Left ventricle myocardium inferior (tissue), 1 donor: ENCODE measurements around the gene BTAF1. TPM values are rescaled to one million over a fixed set of nuclear protein-coding genes. Genes with fewer than 3 reads are reported as not detected.

Experiments used
- DNase-seq: peaks from one replicate; pipeline ENCODE4 v3.0.0-alpha.2; 2020
- H3K27ac ChIP-seq: fragments of 200-600 bp; replicated peaks from 2 replicates; pipeline ENCODE4 v1.8.0; 2021
- H3K27me3 ChIP-seq: fragments of 200-600 bp; 2 replicates; pipeline ENCODE4 v1.8.0; 2021; ENCODE audit warnings: low read depth
- H3K36me3 ChIP-seq: fragments of 200-600 bp; 2 replicates; pipeline ENCODE4 v1.8.0; 2021
- H3K4me1 ChIP-seq: fragments of 200-600 bp; 2 replicates; pipeline ENCODE4 v1.8.0; 2021
- H3K4me3 ChIP-seq: fragments of 200-600 bp; 2 replicates; pipeline ENCODE4 v1.8.0; 2021; ENCODE audit warnings: mild to moderate bottlenecking, moderate library complexity
- H3K9me3 ChIP-seq: fragments of 200-600 bp; replicated peaks from 2 replicates; pipeline ENCODE4 v1.8.0; 2021
- intact Hi-C: fragments of 100-400 bp; cut with micrococcal nuclease; formaldehyde crosslinking; loops from one replicate; pipeline ENCODE4 v1.11.0; 2022
- total RNA-seq: library from RNA; stranded (reverse); fragmentation: NEBNext Ultra II Directional; extraction: Animal tissue kit (Norgen Biotek cat#: 25700); gene quantifications from one replicate; pipeline ENCODE4 v1.2.1, GENCODE V29; 2021
- TF ChIP-seq, protein P1 (sequence below): fragments of 200-600 bp; IDR thresholded peaks from 2 replicates; pipeline ENCODE4 v1.8.0; 2021; ENCODE audit warnings: antibody characterized with exemption, mild to moderate bottlenecking, borderline replicate concordance
- donor health status: DM: no; HTN: yes; CAD: no; lungs with severe emphysema.

Gene BTAF1
- total RNA-seq, 1 donor from 2014 or later: 11.7 TPM

GRCh38 chr10:91944880-91945630, 21.5 kb downstream of the BTAF1 start:
- TF ChIP-seq, protein P1, sequence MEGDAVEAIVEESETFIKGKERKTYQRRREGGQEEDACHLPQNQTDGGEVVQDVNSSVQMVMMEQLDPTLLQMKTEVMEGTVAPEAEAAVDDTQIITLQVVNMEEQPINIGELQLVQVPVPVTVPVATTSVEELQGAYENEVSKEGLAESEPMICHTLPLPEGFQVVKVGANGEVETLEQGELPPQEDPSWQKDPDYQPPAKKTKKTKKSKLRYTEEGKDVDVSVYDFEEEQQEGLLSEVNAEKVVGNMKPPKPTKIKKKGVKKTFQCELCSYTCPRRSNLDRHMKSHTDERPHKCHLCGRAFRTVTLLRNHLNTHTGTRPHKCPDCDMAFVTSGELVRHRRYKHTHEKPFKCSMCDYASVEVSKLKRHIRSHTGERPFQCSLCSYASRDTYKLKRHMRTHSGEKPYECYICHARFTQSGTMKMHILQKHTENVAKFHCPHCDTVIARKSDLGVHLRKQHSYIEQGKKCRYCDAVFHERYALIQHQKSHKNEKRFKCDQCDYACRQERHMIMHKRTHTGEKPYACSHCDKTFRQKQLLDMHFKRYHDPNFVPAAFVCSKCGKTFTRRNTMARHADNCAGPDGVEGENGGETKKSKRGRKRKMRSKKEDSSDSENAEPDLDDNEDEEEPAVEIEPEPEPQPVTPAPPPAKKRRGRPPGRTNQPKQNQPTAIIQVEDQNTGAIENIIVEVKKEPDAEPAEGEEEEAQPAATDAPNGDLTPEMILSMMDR: no peak

GRCh38 chr10:91953600-91954160, 30.1 kb downstream of the BTAF1 start:
- TF ChIP-seq, protein P1: no peak
- H3K27ac ChIP-seq: no peak overlapping the region
- no peaks in the 10 kb centered on the region for H3K9me3 ChIP-seq
- no peaks in the 10 kb centered on the region for H3K4me1 ChIP-seq
- H3K36me3 ChIP-seq: peaks cover 82% of the 10 kb centered on the region
- intact Hi-C loops: no loop called here
- H3K4me3 ChIP-seq: no peak overlapping the region
- DNase-seq: no peak
- H3K27me3 ChIP-seq: no peaks in the 10 kb centered on the region

More at GRCh38 chr10:91944880-91945630, 21.5 kb downstream of the BTAF1 start:
- no peaks in the 10 kb centered on the region for H3K9me3 ChIP-seq
- no peaks in the 10 kb centered on the region for H3K4me1 ChIP-seq
- intact Hi-C loops: no loop called here
- no peak overlapping the region for H3K27ac ChIP-seq
- DNase-seq: no peak
- H3K36me3 ChIP-seq: peaks cover 49% of the 10 kb centered on the region
- H3K4me3 ChIP-seq: no peak overlapping the region
- no peaks in the 10 kb centered on the region for H3K27me3 ChIP-seq

- DNase-seq: no peak
- no peak overlapping the region for H3K27ac ChIP-seq
- H3K36me3 ChIP-seq: peaks cover 91% of the 10 kb centered on the region
- intact Hi-C loops: no loop called here
- no peaks in the 10 kb centered on the region for H3K4me1 ChIP-seq
- TF ChIP-seq, protein P1: no peak
- no peaks in the 10 kb centered on the region for H3K27me3 ChIP-seq
- no peak overlapping the region for H3K4me3 ChIP-seq
- H3K9me3 ChIP-seq: no peaks in the 10 kb centered on the region
These were observed 31.5 kb downstream of the BTAF1 start for GRCh38 chr10:91955114-91955513.

DNA sequence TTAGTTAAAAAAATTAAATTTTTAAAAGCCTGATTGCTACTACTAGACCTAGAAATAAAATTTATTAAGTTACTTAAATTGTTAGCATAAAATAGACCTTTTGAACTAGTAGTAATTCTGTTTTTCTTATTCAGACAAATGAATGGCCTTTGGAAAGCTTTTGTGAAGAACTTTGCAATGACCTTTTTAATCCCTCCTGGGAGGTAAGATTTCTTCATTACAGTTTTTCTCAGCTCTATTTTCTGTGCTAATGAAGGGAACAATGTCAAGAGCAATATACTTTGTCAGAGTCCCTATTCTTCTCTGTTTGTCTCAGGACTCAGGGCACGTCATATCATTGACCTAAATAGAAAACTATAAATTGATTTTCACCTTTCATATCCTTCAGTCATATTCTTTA, 33.5 kb downstream of the BTAF1 start:
- Histone ChIP-seq H3K4me1 (no peaks in the 10 kb centered on the region), H3K36me3 (peaks cover 99% of the 10 kb centered on the region), H3K27ac (no peak overlapping the region), H3K27me3 (no peaks in the 10 kb centered on the region), H3K9me3 (no peaks in the 10 kb centered on the region), H3K4me3 (no peak overlapping the region)
- TF ChIP-seq, protein P1: no peak
- intact Hi-C loops: no loop called here
- DNase-seq: no peak

DNA sequence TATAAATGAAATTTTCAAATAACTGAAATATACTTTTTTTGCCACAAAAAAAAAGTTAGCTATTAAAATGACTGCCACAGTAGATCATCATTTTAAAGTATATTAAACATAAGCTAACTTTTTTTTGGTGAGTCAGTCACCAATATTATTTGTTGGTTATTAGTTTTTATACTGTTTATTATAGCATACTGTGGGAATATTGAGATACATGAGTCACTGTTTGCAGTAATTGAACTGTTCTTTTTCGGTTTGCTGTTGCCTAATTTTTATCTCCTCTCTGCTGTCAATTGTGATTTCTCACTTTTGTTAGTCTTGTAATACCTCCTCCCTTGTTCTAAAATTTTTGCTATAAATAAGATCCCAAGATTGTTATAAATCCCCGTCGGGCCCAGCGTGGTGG, 45.7 kb downstream of the BTAF1 start:
- Histone ChIP-seq H3K4me1 (no peaks in the 10 kb centered on the region), H3K27ac (no peak overlapping the region), H3K9me3 (no peaks in the 10 kb centered on the region), H3K4me3 (no peak overlapping the region), H3K36me3 (peaks cover 56% of the 10 kb centered on the region), H3K27me3 (no peaks in the 10 kb centered on the region)
- intact Hi-C loops: no loop called here
- no peak for DNase-seq
- TF ChIP-seq, protein P1: no peak
